T-cell (primary cell): ENCODE measurements around the gene ANKRD12. TPM values are rescaled to one million over a fixed set of nuclear protein-coding genes. Genes with fewer than 3 reads are reported as not detected.
A peak's percentile ranks its signal among the peaks of the same experiment; 100 is the strongest.

Source experiments
- ATAC-seq, 4 experiments: fragments of 200-7000 bp in 3 of 4; fragments of 150-1000 bp in 1 of 4; cut with Tn5 transposase; replicated peaks in 1 of 4; 1 replicate in 3 of 4; 2 replicates in 1 of 4; pipeline ENCODE4 v1.10.0; 2021; ENCODE audit warnings: moderate library complexity in 3 of 4, mild to moderate bottlenecking in 2 of 4, moderate number of reproducible peaks in 1 of 4
- CTCF ChIA-PET, 2 donors: fragments of 300-600 bp; sonication (Branson Sonifier 250); formaldehyde crosslinking; loops; one replicate each; lab custom pipeline; 2022; ENCODE audit warnings: antibody characterized with exemption in 2 of 2; lab: Charles Lee
- POLR2A ChIA-PET, 2 donors: fragments of 300-600 bp; sonication (Branson Sonifier 250); formaldehyde crosslinking; loops; one replicate each; lab custom pipeline; 2022; ENCODE audit warnings: antibody characterized with exemption in 2 of 2; lab: Charles Lee
- DNase-seq, 35 experiments: peaks; one replicate each; pipeline versions ENCODE4 v3.0.0 to v3.0.0-alpha.2; 2013 to 2023
- H3K27ac ChIP-seq: one replicate; pipeline ENCODE4 v1.5.1; 2013; ENCODE audit warnings: low read length
- H3K27me3 ChIP-seq, 2 experiments: replicated peaks in 1 of 2; 1 replicate in 1 of 2; 2 replicates in 1 of 2; pipeline versions ENCODE4 v1.6.1 to v1.7.0; 2013; ENCODE audit warnings: low read length in 1 of 2, mixed read lengths in 1 of 2; ENCODE audit not compliant: control insufficient read depth in 2 of 2, insufficient read depth in 2 of 2; ENCODE audit errors: extremely low read depth in 1 of 2
- H3K36me3 ChIP-seq, 2 donors: 1 replicate in 1 of 2; 2 replicates in 1 of 2; pipeline versions ENCODE4 v1.6.1 to v1.7.0; 2013; ENCODE audit warnings: low read length in 1 of 2; ENCODE audit not compliant: control insufficient read depth in 2 of 2, insufficient read depth in 1 of 2; ENCODE audit errors: extremely low read depth in 1 of 2
- H3K4me1 ChIP-seq, 2 experiments: 1 replicate in 1 of 2; 2 replicates in 1 of 2; pipeline versions ENCODE4 v1.6.1 to v1.7.0; 2013; ENCODE audit warnings: low read length in 2 of 2, mixed read lengths in 1 of 2; ENCODE audit not compliant: insufficient read depth in 2 of 2, control insufficient read depth in 1 of 2; ENCODE audit errors: extremely low read depth in 1 of 2
- H3K4me3 ChIP-seq, 2 donors: 1 replicate in 1 of 2; 2 replicates in 1 of 2; pipeline versions ENCODE4 v1.5.1 to v1.7.0; 2013; ENCODE audit warnings: mild to moderate bottlenecking in 2 of 2, low read length in 1 of 2, moderate library complexity in 1 of 2; ENCODE audit not compliant: control insufficient read depth in 1 of 2; ENCODE audit errors: extremely low read depth in 1 of 2
- H3K9me3 ChIP-seq: 2 replicates; pipeline ENCODE4 v1.7.0; 2013
- H3K27ac Mint-ChIP-seq, 2 donors: one replicate each; pipeline ENCODE4 v1.8.0; 2020 to 2021; ENCODE audit warnings: mild to moderate bottlenecking in 2 of 2, mixed read lengths in 2 of 2
- H3K27me3 Mint-ChIP-seq, 2 donors: one replicate each; pipeline ENCODE4 v1.8.0; 2021 to 2022; ENCODE audit warnings: mixed read lengths in 2 of 2
- H3K36me3 Mint-ChIP-seq: one replicate; pipeline ENCODE4 v1.8.0; 2021; ENCODE audit warnings: mixed read lengths
- H3K4me1 Mint-ChIP-seq, 3 donors: one replicate each; pipeline ENCODE4 v1.8.0; 2020 to 2022; ENCODE audit warnings: mixed read lengths in 3 of 3, mild to moderate bottlenecking in 1 of 3
- H3K4me3 Mint-ChIP-seq, 3 donors: one replicate each; pipeline ENCODE4 v1.8.0; 2020 to 2022; ENCODE audit warnings: mild to moderate bottlenecking in 3 of 3, mixed read lengths in 3 of 3, moderate library complexity in 3 of 3
- H3K9me3 Mint-ChIP-seq, 3 donors: one replicate each; pipeline ENCODE4 v1.8.0; 2020 to 2022; ENCODE audit warnings: mixed read lengths in 3 of 3
- WGBS: methylation state at CpG from one replicate; pipeline ENCODE4 v1.1.5; 2013; ENCODE audit warnings: missing lambda C conversion rate; ENCODE audit not compliant: insufficient coverage; 5-methylcytosine and 5-hydroxymethylcytosine counted together
- total RNA-seq, 35 experiments: library from RNA in 6 of 35; stranded (reverse) in 6 of 35; fragments of 120-200 nt in 1 of 35; gene quantifications; one replicate each; pipeline versions ENCODE4 v1.2.1 to v1.2.4 and lab custom pipeline; 2013 to 2026

ANKRD12 gene
- total RNA-seq, 5 donors from 2014 or later (not counting 1 experiment from before 2014, with no cell fraction given) = 183 to 211 (median 199) TPM

DNA sequence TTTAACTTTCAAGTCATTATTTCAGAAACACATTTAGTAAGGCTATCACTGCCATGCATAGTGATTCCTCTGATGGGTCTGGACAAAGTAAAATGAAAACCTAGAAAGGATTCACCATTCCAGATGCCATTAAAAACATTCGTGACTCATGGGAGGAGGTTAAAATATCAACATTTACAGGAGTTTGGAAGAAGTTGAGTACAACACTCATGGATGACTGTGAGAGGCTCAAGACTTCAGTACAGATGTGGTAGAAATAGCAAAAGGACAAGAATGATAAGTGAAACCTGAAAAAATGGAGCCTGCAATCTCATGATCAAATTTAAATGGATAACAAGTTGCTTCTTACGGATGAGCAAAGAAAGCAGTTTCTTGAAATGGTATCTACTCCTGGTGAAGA is 192.2 kb downstream of the ANKRD12 start:
- no CpG with 5 or more reads among the region's 2 CpGs for WGBS
- H3K9me3 Mint-ChIP-seq = peaks cover 4 to 5% (median 4%) of the 10 kb centered on the region in 3 donors
- CTCF ChIA-PET = no interaction called here
- Histone ChIP-seq H3K27ac (no peak overlapping the region), H3K27me3 (no peaks in the 10 kb centered on the region), H3K4me1 (peaks cover 0 to 5% of the 10 kb centered on the region in 2 experiments), H3K4me3 (no peak overlapping the region), H3K36me3 (no peaks in the 10 kb centered on the region), H3K9me3 (no peaks in the 10 kb centered on the region)
- H3K27me3 Mint-ChIP-seq = no peaks in the 10 kb centered on the region
- POLR2A ChIA-PET = no interaction called here
- ATAC-seq = no peak
- no peak overlapping the region for H3K27ac Mint-ChIP-seq
- H3K36me3 Mint-ChIP-seq = no peaks in the 10 kb centered on the region
- no peak for DNase-seq
- no peak overlapping the region for H3K4me3 Mint-ChIP-seq
- H3K4me1 Mint-ChIP-seq = peaks cover under 1 to 2% (median 2%) of the 10 kb centered on the region in 3 donors

DNA sequence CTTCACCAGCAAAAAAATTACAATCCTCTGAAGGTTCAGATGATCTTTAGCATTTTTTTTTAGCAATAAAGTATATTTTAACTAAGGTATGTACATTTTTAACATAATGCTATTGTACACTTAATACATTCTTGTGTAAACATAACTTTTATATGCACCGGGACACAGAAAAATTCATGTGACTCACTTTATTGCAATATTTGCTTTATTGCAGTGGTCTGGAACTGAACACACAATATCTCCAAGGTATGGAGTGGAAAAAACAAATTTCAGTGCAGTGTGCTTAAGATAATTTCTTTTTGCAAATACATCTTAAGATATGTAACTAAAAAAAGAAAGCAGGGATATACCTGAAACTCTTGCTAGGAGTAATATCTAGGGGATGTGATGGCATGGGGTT is 192.9 kb downstream of the ANKRD12 start:
- no peak overlapping the region for H3K27ac ChIP-seq
- DNase-seq (no peak), ATAC-seq (no peak)
- POLR2A ChIA-PET = interaction anchor here in 1 of 2 donors (0.6 kb wide), 1 partner anchor 81 kb away, joined by 3 read pairs; no protein-coding TSS in a partner anchor
- WGBS = no CpG with 5 or more reads among the region's 1 CpG
- Mint-ChIP-seq H3K27ac (no peak overlapping the region), H3K27me3 (no peaks in the 10 kb centered on the region), H3K36me3 (no peaks in the 10 kb centered on the region), H3K9me3 (peaks cover 4 to 5% (median 4%) of the 10 kb centered on the region in 3 donors), H3K4me1 (peaks cover 4 to 7% (median 5%) of the 10 kb centered on the region in 3 donors), H3K4me3 (no peak overlapping the region)
- H3K9me3 ChIP-seq = no peaks in the 10 kb centered on the region
- no peaks in the 10 kb centered on the region for H3K36me3 ChIP-seq
- no peak overlapping the region for H3K4me3 ChIP-seq
- CTCF ChIA-PET = no interaction called here
- no peaks in the 10 kb centered on the region for H3K27me3 ChIP-seq
- H3K4me1 ChIP-seq = peaks cover 4 to 9% of the 10 kb centered on the region in 2 experiments

DNA sequence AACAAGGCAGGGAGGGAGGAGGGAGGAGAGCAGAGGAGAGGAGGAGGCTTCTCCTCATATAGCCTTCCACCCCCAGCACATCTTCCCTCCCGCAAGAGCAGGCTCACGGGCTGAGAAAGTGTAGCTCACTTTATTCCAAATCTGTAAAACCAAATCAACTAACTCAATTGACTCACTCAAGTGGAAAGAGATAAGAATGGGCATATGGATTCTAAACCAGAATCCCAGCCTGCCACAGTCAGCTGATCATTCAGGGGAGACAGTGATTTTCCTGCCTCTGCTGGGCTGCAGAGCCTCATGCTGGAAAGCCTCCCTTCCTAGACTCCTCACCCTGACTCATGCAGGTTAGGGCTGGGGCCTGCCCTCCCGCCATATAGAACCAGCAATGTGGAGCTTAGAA is 193.8 kb downstream of the ANKRD12 start:
- no peak overlapping the region for H3K27ac Mint-ChIP-seq
- ATAC-seq (no peak), DNase-seq (no peak)
- ChIA-PET CTCF (no interaction called here), POLR2A (interaction anchor here in 1 of 2 donors (0.6 kb wide), 1 partner anchor 80 kb away, joined by 3 read pairs; no protein-coding TSS in a partner anchor)
- Histone ChIP-seq H3K4me1 (peaks cover 4 to 13% of the 10 kb centered on the region in 2 experiments), H3K27me3 (no peaks in the 10 kb centered on the region), H3K4me3 (no peak overlapping the region), H3K36me3 (no peaks in the 10 kb centered on the region), H3K27ac (no peak overlapping the region), H3K9me3 (no peaks in the 10 kb centered on the region)
- peaks cover 8 to 10% (median 8%) of the 10 kb centered on the region in 3 donors for H3K4me1 Mint-ChIP-seq
- no peak overlapping the region for H3K4me3 Mint-ChIP-seq
- no CpG with 5 or more reads among the region's 3 CpGs for WGBS
- H3K9me3 Mint-ChIP-seq = peaks cover 4 to 5% (median 4%) of the 10 kb centered on the region in 3 donors
- H3K27me3 Mint-ChIP-seq = no peaks in the 10 kb centered on the region
- H3K36me3 Mint-ChIP-seq = no peaks in the 10 kb centered on the region

DNA sequence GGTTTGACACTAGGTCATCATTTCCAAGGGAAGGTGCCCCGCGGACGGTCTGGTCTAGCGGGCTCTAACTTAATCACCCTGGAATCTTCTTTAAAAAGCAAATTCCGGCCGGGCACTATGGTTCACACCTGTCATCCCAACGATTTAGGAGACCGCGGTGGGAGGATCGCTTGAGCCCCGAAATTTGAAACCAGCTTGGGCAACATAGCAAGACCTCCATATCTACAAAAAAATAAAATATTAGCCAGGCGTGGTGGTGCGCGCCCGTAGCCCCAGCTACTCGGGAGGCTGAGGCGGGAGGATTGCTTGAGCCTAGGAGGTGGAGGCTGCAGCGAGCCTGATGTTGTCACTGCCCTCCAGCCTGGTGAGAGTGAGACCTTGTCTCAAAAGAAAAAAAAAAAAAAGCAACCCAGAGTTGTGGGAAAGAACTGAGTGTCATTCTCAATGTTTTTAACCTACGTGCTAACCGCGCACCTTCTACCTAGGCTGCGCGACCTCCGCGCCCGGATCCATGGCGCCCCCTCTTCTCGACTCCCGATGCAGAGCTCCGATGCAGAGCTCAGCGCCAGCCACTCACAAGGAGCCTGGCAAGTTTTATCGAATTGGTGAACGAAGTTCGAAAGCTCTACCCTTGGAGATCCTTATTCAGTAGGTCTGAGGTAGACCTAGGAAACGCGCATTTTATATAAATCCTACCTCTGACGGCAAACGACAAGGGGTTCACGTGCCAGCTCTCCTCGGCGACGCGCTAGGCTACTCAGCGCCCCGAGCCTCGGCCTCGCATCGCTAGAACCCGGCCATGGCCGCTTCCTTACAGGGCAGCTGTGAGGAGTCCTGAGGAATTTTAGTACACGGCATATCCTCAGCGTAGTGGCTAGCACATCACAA is 197.1 kb downstream of the ANKRD12 start:
- H3K9me3 Mint-ChIP-seq = peaks cover under 1 to 2% (median 1%) of the 10 kb centered on the region in 3 donors
- ChIA-PET POLR2A (interaction anchor here (0.5 to 0.7 kb wide), 6 partner anchors 20 to 729 kb away, joined by 3 to 7 read pairs (median 4); no protein-coding TSS in a partner anchor), CTCF (interaction anchor here (0.6 to 2.0 kb wide), 9 partner anchors 65 to 1335 kb away, joined by 3 to 11 read pairs (median 3); no protein-coding TSS in a partner anchor)
- DNase-seq (peak in 19 of 35 experiments; percentile 1 to 35 (median 20)), ATAC-seq (peak; percentile 22 to 44 (median 36))
- peaks cover 16 to 28% (median 24%) of the 10 kb centered on the region in 3 donors for H3K4me1 Mint-ChIP-seq
- H3K4me3 Mint-ChIP-seq = peak overlapping the region; percentile 87 to 92 (median 90)
- WGBS = 9% methylated on average over 35 of the region's 52 CpGs
- H3K27ac Mint-ChIP-seq = peak overlapping the region; percentile 42 to 60
- peaks cover 4% of the 10 kb centered on the region for H3K36me3 Mint-ChIP-seq
- H3K4me3 ChIP-seq = peak overlapping the region; percentile 70 to 90
- no peaks in the 10 kb centered on the region for H3K36me3 ChIP-seq
- no peaks in the 10 kb centered on the region for H3K27me3 ChIP-seq
- H3K27me3 Mint-ChIP-seq = no peaks in the 10 kb centered on the region
- H3K9me3 ChIP-seq = no peaks in the 10 kb centered on the region
- H3K27ac ChIP-seq = peak overlapping the region; percentile 54
- peaks cover 4 to 14% of the 10 kb centered on the region in 2 experiments for H3K4me1 ChIP-seq

DNA sequence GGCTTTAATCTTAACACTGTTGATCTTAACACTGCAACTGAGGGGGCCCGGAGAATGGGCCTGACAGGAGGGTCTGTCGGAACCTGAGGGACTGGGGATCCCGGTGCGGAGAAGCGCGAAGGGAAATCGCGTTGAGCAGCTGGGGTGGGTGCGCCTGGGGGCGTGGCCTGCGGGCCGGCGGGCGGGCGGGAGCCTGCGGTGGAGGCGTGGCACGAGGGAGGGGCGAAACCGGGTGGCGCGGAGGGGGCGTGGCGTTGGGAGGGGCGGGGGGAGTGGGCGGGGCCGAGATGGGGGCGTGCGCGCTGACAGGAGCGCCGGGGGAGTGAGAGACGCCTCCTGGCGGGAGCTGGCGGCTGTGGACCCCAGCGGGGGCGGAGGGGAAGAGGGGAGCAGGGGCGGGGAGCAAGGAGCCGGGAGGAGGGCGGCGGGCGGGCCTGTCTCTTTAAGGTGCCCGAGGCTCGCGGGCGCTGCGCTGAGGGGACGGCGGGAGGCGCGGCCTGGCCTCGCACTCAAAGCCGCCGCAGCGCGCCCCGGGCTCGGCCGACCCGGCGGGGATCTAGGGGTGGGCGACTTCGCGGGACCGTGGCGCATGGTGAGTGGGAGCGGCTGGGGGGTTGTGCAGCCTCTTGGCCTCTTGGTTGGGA is 197.9 kb downstream of the ANKRD12 start, which contains the start of gene TWSG1:
TWSG1 (plus strand) TSS at position 445 of the 644 bp plus-strand sequence. CDS start 2,457 bp downstream, outside the sequence.
- no peaks in the 10 kb centered on the region for H3K27me3 Mint-ChIP-seq
- DNase-seq (peak; percentile 82 to 94 (median 89)), ATAC-seq (peak; percentile 90 to 93 (median 92))
- H3K27ac Mint-ChIP-seq = peak within 1 kb of the TSS; percentile 42 to 60
- H3K27ac ChIP-seq = peak within 1 kb of the TSS; percentile 54
- H3K36me3 Mint-ChIP-seq = peaks cover 4% of the 10 kb centered on the region
- no peaks in the 10 kb centered on the region for H3K9me3 ChIP-seq
- peak within 1 kb of the TSS; percentile 87 to 92 (median 90) for H3K4me3 Mint-ChIP-seq
- peaks cover 4 to 14% of the 10 kb centered on the region in 2 experiments for H3K4me1 ChIP-seq
- H3K4me3 ChIP-seq = peak within 1 kb of the TSS; percentile 70 to 90
- ChIA-PET CTCF (interaction anchor here (0.6 to 2.0 kb wide), 8 partner anchors 17 to 1334 kb away, joined by 3 to 11 read pairs (median 3); no protein-coding TSS in a partner anchor), POLR2A (interaction anchor here (0.5 to 0.7 kb wide), 6 partner anchors 19 to 730 kb away, joined by 3 to 7 read pairs (median 4); no protein-coding TSS in a partner anchor)
- H3K36me3 ChIP-seq = no peaks in the 10 kb centered on the region
- H3K4me1 Mint-ChIP-seq = peaks cover 16 to 28% (median 24%) of the 10 kb centered on the region in 3 donors
- H3K27me3 ChIP-seq = no peaks in the 10 kb centered on the region
- 0% methylated on average over 44 of the region's 67 CpGs for WGBS
- H3K9me3 Mint-ChIP-seq = no peaks in the 10 kb centered on the region
